GM21447 (cell line): ENCODE data around the gene ITFG2.

ENCODE experiments used
- ATAC-seq: cut with Tn5 transposase; IDR thresholded peaks from one replicate; pipeline ENCODE4 v1.9.1; 2021; ENCODE audit not compliant: unreplicated experiment

ITFG2 gene

DNA sequence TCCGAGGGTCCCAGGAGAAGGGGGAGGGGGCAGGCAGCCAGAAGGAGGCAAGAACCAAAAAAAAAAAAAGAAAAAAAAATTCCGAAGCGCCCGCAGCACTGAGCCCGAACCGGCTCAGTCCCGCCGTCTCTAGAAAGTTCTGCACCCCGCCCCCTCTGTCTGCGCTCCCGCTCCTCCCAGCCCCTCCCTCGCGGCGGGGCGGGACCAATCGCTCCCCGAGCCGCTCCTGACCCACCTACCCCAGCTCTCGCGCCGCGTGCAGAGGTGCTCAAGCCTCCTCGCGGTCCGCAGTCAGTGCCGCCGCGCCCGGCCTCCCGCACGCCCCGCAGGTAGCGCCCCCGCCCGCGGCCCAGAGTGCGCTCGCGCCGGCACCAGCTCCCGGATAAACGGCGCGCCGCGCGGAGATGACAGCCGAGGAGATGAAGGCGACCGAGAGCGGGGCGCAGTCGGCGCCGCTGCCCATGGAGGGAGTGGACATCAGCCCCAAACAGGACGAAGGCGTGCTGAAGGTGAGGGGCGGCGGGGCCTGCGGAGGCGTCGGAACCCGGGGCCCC is 17.7 kb upstream of the ITFG2 start, which contains the start of gene FKBP4:
FKBP4 (plus strand) TSS at position 235 of the 554 bp plus-strand sequence; CDS start at position 405, 170 bp downstream.
- ATAC-seq: peak; percentile 82

DNA sequence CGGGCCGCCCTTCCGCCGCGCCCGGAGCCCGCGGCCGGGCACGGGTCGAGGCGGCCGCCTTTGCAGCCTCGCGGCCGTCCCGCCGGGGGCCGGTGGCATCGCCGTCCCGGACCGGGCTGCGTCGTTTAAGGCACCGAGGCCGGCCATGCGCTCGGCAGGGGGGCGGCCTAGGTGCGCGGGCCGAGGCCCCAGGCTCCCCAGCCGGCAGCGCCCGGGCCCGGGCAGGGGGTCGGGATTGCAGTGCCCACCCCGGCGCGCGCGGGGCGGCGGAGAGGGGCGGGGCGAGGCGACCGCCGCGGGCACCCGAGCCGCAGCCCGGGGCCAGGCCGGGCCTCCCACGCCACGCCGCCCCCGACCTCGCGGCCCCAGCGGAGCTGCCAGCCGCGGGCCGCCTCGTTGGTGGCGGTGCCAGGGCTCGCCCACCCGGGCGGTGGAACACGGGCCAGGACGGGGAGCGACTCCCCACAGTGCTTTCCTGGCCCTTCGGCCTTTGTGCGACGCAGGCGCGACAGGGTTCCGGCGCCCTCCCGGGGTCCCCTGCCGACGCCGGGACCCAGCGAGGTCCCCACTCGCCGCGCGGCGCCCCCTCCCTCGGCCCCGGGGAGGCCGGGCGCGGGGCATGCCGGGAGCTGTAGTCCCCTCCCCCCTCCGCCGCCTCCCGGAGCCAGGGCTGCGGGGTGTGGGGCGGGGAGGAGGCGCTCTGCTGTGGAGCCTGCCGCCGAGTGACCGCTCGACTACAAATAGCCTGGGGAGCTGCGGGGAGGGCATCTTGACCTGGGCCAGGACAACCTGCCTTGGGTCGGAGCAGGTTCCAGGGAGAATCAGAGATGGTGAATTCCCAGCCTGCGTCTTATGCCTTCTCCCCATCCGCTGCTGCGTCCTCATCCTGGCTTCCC is 16.9 kb upstream of the ITFG2 start:
- peak; percentile 63 for ATAC-seq

DNA sequence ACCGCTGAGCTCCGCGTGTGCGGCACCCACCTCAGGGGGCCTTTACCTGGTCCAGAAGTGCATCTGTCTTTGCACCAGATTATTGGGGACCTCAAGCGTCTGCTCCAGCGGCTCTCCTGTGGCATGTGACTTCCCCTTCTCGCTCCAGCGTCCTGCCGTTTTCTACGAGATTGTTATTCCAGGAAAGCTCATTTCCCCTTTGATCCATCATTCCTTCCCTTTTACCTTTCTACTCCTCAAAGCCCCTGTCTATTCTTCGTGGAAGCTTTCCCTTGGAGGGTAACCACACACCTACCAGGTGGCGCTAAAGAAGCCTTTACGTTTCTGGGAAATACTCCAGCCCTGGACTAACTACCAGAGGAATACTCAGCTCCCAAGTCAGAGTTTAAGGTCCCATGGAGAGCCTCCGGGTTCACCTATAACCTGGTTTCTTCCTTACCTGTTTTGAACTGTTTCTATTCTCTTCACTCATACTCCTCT is 16.2 kb upstream of the ITFG2 start:
- ATAC-seq: peak; percentile 1

DNA sequence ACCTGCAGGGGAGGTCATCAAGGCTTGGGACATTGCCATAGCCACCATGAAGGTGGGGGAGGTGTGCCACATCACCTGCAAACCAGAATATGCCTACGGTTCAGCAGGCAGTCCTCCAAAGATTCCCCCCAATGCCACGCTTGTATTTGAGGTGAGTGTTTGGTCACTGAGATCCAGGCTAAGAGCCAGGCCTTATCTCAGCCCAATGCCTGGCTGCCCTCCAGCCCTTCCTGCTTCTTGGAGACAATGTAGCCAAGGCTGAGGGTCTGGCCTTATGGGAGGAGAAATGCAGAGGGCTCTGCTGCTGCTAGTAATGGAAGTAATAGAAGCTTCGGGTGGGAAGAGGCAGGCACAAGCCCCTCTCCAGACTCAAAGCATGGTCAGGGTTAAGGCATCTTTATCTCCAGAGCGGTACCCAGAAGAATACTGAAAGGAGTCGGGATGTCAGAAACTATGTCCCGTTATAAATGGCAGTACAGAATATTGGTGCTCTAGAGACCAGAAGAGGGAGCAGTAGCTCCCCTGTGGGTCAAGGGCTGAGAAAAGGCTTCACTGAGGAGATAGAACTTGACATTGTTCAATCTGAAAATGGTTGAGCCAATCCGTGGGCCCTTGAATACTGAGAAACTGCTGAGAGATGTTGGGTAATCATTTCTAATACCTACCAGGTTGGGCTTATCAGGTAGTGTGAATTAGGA is 14.6 kb upstream of the ITFG2 start:
- no peak for ATAC-seq

DNA sequence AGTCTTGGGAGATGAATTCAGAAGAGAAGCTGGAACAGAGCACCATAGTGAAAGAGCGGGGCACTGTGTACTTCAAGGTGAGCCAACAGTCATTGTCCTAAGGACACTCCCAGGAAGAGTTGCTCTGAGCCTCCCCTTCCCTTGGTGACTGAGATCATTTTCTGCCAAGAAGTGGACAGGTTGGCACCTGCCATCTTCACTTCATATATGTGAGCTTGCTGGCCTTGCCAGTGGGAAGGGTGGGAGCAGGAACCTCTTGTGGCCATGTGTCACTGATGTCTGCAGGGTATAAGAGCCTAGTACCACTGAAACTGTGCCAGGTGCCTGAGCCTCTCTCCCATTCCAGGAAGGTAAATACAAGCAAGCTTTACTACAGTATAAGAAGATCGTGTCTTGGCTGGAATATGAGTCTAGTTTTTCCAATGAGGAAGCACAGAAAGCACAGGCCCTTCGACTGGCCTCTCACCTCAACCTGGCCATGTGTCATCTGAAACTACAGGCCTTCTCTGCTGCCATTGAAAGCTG is 12.4 kb upstream of the ITFG2 start:
- ATAC-seq: no peak

DNA sequence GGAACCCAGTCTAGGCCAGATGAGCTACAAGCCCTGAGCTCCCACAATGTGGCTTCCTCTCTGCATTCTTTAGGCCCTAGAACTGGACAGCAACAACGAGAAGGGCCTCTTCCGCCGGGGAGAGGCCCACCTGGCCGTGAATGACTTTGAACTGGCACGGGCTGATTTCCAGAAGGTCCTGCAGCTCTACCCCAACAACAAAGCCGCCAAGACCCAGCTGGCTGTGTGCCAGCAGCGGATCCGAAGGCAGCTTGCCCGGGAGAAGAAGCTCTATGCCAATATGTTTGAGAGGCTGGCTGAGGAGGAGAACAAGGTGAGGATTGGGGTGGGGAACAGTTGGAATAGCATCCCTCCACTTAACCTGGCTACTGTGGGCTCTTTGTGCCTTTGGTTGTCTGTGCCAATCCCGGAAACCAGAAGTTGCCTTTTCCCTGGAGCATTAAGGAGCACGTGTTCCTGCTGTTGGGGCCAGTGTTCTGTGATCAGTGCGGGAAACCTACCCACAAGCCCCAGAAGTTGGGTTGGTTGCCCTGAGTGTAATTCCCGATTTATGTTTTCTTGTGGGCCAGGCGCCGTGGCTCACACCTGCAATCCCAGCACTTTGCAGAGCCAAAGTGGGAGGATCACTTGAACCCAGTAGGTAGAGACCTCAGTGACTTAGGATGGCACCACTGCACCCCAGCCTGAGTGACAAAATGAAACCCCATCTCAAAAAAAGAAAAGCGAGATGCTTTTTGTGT is 11.3 kb upstream of the ITFG2 start:
- no peak for ATAC-seq

DNA sequence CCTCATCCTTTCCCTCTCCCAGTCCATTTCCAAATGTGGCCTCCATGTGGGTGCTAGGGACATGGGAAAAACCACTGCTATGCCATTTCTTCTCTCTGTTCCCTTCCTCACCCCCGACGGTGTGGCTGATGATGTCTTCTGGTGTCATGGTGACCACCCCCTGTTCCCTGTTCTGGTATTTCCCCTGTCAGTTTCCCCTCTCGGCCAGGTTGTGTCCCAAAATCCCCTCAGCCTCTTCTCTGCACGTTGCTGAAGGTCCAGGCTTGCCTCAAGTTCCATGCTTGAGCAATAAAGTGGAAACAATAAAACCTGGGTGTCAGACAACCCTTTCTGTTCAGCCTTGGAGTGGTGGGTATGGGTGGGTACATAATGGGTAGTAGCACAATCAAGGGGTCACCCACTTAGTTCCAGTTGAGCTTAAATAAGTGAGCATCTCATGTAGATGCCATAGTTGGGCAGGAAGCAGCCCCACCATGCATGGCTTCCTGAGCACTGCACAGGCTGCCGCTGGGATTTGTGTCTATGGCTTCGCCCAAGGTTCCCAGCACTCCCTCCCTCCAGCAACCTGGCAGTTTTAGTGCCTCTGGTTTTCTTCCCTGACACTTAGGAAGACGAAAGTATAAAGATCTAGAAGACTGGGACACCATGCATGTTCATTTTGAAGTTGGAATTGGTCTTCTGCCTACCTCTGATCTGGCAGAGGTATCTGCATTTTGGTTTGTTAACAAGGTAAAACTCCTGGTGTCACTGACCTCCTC is 8.7 kb upstream of the ITFG2 start:
- ATAC-seq: no peak

DNA sequence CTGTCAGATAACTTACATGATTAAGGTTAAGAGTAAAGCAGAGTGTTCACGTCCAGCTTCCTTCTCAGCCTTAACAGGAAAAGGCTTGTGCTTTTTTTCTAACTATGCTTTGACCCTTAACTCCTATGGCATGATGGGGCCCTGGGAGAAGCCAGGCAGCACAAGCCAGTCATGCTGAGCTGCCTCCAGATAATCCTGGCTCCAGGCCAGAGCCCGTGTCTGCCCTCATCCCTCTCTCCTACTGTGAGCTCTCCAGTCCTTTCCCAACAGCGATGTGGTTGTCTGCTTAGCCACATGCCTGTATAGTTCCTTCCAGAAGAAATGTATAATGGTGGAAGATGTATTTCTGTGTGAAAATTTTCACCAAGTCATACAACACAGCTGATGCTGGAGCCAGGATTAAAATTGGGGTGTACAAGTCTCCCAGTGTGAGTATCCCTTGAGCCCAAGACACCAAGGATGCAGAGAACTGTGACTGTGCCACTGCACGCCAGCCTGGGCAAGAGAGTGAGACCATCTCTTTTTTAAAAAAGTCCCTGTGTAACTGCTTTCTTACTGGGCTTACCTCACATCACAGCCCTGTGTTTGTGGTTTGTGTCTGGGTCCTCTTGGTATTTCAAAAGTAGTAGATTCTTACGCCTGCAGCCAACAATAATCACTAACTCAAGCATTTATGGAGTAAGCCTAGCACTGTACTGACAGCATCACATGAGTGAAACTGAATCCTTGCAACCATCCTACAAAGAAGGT is 7.9 kb upstream of the ITFG2 start:
- no peak for ATAC-seq

DNA sequence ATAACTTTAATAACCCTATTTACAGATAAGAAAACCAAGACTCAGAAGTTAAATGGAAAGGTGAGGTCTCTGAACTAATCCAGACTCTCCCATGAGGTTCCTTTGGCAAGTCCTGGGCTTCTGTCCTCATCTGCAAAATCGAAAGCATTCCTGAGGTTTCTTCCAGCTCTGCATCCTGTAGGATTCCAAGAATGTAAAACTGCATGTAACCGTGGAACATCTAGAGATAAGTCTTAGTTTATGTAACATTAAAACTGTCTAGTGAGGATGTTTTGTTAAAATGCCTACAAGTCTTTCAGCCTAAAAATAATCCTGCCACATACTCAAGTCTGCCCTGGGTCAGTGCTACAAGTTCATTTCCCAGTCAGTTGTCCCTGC is 7.3 kb upstream of the ITFG2 start:
- no peak for ATAC-seq

DNA sequence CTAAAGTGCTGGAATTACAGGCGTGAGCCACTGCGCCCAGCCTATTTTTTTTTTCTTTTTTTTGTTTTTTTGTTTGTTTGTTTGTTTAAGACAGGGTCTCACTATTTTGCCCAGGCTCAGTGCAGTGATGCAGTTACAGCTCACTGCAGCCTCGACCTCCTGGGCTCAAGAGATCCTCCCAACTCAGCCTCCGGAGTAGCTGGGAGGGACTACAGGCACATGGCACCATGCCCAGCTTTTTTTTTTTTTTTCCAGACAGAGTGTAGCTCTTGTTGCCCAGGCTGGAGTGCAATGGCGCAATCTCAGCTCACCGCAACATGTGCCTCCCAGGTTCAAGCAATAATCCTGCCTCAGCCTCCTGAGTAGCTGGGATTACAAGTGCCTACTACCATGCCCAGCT is 5.8 kb upstream of the ITFG2 start:
- ATAC-seq: no peak

DNA sequence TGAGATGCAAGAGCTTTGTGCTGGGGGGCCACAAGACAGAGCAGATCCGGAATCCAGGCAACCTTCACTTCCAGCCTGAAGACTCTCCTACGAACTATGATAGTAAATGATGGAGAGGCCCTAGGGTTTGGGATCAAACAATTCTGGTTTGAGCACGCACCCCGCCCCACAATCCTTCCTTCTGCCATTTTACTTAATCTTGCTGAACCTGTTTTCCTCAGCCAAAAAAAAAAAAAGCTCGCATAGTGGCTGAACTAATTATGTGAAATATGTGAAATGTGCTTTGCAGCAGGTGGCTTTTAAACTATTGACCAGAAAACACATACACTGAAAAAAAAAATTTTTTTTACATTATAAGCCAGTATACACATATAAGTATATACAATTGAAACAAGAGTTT is 667 bp upstream of the ITFG2 start:
- no peak for ATAC-seq

DNA sequence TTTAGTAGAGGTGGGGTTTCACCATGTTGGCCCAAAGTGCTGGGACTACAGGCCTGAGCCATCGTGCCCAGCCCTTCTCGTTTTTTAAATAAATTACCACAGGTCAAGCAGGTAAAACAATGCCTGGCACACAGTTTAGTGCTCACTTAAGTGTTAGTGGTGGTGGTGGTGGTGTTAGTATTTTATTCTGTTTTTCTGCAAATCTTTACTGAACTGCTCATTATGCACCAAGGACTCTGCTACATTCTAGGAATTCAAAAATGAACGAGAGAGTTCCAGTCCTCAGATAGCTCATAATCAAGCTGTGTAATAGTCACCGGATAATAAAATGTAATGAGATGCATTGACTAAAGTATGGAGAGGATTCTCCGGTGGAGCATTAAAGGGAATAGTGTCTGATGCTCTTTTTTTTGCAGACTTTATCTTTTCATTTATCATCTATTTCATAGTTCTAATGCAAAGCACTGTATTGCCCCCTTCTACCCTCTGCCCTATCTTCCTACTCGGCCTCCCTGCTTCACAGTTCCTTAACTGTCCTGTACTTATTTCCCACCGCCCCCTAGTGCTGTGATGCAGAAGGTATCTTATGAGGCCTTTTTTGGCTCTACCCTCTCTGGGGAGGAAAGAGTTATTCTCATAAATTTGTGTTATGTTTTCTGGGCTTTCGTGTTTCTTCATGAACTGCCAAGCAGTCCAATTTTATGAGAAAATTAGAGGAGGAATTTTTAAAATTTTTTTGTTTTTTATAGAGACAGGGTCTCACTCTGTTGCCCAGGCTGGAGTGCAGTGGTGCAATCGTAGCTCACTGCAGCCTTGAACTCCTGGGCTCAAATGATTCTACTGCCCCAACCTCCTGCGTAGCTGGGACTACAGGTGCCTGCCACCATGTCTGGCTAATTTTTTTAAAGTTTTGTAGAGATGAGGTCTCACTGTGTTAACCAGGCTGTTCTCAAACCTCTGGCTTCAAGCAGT is 1.0 kb downstream of the ITFG2 start:
- ATAC-seq: peak; percentile 41

DNA sequence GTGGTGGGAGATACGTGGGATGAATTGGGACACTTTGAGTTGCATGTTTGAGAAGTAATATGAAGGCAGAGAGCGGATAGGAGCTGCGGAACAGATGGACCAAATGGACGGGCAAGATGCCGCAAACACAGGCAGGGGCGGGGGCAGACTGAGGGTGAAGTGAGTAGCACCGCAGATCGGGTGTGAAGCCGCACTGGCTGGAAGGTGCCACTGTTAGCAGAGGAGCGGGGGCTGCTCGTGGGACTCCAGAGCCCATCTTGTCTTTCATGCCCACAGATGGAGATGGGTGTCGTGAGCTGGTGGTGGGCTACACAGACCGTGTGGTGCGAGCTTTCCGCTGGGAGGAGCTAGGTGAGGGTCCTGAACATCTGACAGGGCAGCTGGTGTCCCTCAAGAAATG is 7.3 kb downstream of the ITFG2 start:
- ATAC-seq: no peak

DNA sequence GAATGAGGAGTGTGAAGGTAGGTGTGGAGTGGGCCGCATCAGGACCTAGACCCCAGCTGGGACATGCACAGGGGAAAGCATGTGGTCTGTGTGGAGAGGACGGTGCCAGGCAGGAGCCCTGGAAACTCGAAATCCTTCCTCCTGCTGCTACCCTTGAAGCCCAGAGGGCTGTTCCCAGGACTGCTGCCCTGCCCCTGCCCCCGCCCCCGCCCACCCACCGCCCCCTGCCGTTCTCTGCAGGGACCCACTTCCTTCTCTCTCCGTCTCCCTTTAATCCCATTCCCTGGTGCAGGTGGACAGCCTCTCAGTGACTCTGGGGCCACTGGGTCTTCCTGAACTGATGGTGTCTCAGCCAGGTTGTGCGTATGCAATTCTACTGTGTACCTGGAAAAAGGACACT is 8.0 kb downstream of the ITFG2 start:
- ATAC-seq: no peak

DNA sequence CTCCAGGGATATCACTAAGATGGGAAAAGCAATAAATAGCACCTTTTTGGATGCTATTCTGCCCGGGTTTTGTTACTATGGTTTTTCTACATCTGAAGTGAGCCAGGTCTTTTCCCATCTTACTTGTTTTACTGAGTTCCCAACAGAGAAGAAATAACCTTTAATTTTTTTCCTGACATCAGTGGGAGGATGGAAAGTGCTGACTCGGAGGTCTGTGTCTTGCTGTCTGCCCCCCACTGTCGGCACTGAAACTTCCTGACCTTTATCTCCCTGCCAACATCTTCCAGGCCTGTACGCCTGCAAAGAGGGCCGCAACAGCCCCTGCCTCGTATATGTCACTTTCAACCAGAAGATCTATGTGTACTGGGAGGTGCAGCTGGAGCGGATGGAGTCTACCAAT is 11.0 kb downstream of the ITFG2 start:
- ATAC-seq: no peak

DNA sequence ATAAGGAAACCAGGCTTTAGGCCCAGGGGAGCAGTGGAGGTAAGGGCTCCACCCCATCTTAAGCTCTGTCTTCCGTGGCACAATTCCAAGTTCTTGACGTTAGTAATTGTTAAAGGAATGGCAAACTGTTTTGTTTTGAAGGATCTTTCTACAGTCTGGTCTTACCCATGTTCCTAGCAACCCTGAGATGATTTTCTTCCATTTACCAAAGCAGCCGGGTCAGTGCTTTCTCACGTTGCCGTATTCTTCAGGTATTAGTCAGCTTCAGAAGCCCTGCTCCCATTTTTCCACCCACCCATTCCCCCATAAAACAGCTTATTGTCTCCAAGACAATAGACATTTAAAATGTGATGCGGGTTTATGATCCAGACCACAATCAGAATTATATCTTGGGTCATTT is 12.1 kb downstream of the ITFG2 start:
- no peak for ATAC-seq

DNA sequence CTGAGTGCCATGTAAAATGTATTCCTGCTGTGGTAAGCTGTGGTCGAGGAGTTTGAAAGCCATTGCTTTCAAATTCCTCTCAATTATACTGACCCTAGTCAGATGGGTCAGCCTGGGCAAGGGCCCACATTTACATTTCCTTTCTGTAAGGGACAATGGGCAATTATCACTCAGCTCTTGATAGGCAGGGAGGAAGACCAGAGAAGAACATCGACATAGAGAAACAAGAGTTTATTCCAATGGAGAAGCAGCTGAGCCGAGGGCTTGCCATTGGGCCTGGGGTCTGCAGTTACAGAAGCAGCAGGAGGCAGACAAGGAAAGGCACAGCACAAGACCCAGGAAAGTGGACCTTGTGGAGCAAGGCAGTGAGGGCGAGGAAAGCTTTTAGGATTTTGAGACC is 12.7 kb downstream of the ITFG2 start:
- no peak for ATAC-seq

DNA sequence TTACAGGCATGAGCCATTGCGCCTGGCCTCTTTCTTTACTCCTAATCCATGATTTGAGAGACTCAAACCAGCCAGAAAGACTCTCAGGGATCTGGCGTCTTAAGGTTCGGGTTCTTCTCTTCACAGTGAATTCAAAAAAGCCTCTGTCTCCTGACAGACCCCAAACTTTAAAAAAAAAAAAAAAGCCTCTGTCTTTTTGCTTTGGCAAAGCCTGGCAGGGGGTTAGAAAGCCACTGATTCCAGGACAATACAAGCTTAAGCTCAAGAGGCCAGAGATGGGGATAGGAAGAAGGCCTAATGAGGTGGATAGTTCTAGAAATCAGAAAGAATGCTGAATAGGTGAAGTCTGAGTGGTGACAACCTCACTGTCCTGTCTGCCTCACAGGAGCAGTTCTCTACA is 13.6 kb downstream of the ITFG2 start:
- no peak for ATAC-seq
